Stimulated activated CD8-positive, alpha-beta memory T cell treated with anti-CD3 and anti-CD28 coated beads, Interleukin-2, amount 100 ng/mL, for 48 hours (primary cell): ENCODE data around the gene FAM117B.

Source experiments
- DNase-seq, 2 donors: peaks; one replicate each; pipeline ENCODE4 v3.0.0-alpha.2; 2020; ENCODE audit warnings: low read depth in 2 of 2

Gene FAM117B

GRCh38 chr2:202634556-202635427 is at the start of gene FAM117B:
TSS of gene FAM117B (plus strand) at chr2:202634969. CDS start at chr2:202635188, 219 bp downstream.
- peak; percentile 98 to 99 for DNase-seq

GRCh38 chr2:202588647-202589581 is 45.9 kb upstream of the FAM117B start:
- peak; percentile 27 to 38 for DNase-seq

GRCh38 chr2:202589582-202589949 is 45.2 kb upstream of the FAM117B start:
- no peak for DNase-seq

- no peak for DNase-seq
These were observed 42.2 kb upstream of the FAM117B start for GRCh38 chr2:202592566-202592965.

GRCh38 chr2:202599105-202599504 is 35.7 kb upstream of the FAM117B start:
- DNase-seq = no peak

GRCh38 chr2:202599911-202600310 is 34.9 kb upstream of the FAM117B start:
- no peak for DNase-seq

GRCh38 chr2:202604699-202605098 is 30.1 kb upstream of the FAM117B start:
- no peak for DNase-seq

- no peak for DNase-seq
These were observed 29.6 kb upstream of the FAM117B start for GRCh38 chr2:202605174-202605573.

- DNase-seq = no peak
These were observed 26.5 kb upstream of the FAM117B start for GRCh38 chr2:202608142-202608852.

GRCh38 chr2:202609381-202610145 is 25.2 kb upstream of the FAM117B start:
- no peak for DNase-seq

- DNase-seq = no peak
These were observed 24.4 kb upstream of the FAM117B start for GRCh38 chr2:202610380-202610779.

- no peak for DNase-seq
These were observed 22.6 kb upstream of the FAM117B start for GRCh38 chr2:202612145-202612544.

GRCh38 chr2:202613479-202613878 is 21.3 kb upstream of the FAM117B start:
- DNase-seq = no peak

- no peak for DNase-seq
These were observed 10.6 kb upstream of the FAM117B start for GRCh38 chr2:202624133-202624532.

- no peak for DNase-seq
These were observed 7.7 kb upstream of the FAM117B start for GRCh38 chr2:202627042-202627441.

GRCh38 chr2:202628646-202629198 is 6.0 kb upstream of the FAM117B start:
- DNase-seq = no peak

- DNase-seq = no peak
These were observed 2.0 kb upstream of the FAM117B start for GRCh38 chr2:202632682-202633290.

- DNase-seq = no peak
These were observed 1.3 kb upstream of the FAM117B start for GRCh38 chr2:202633470-202633869.

- peak; percentile 71 to 83 for DNase-seq
These were observed 851 bp downstream of the FAM117B start for GRCh38 chr2:202635428-202636212.

GRCh38 chr2:202636213-202636513 is 1.4 kb downstream of the FAM117B start:
- DNase-seq = no peak
